Stimulated activated CD4-positive, alpha-beta T cell treated with anti-CD3 and anti-CD28 coated beads, Interleukin-1b, Interleukin-23, amount 100 ng/mL, for 1 hour (primary cell): ENCODE measurements around the gene AFF2.

Experiments
- DNase-seq, 2 donors: peaks; one replicate each; pipeline ENCODE4 v3.0.0-alpha.2; 2020; ENCODE audit warnings: low read depth in 2 of 2

The AFF2 gene

GRCh38 chrX:148500423-148501385, at the start of gene AFF2:
AFF2 (plus strand) TSS chrX:148500617; CDS start chrX:148501098, 481 bp downstream.
- no peak for DNase-seq

- DNase-seq: no peak
Measured at GRCh38 chrX:148457279-148457678, 43.1 kb upstream of the AFF2 start.

- DNase-seq: no peak
Measured at GRCh38 chrX:148459343-148459742, 41.1 kb upstream of the AFF2 start.

GRCh38 chrX:148466292-148466691, 34.1 kb upstream of the AFF2 start:
- no peak for DNase-seq

- no peak for DNase-seq
Measured at GRCh38 chrX:148470324-148470723, 30.1 kb upstream of the AFF2 start.

- no peak for DNase-seq
Measured at GRCh38 chrX:148474030-148474429, 26.4 kb upstream of the AFF2 start.

- no peak for DNase-seq
Measured at GRCh38 chrX:148492057-148492456, 8.4 kb upstream of the AFF2 start.

- no peak for DNase-seq
Measured at GRCh38 chrX:148495176-148495575, 5.2 kb upstream of the AFF2 start.

- DNase-seq: no peak
Measured at GRCh38 chrX:148498067-148498466, 2.4 kb upstream of the AFF2 start.

GRCh38 chrX:148499638-148500422, 587 bp upstream of the AFF2 start:
- DNase-seq: no peak

GRCh38 chrX:148501386-148502066, 1.1 kb downstream of the AFF2 start:
- DNase-seq: no peak

GRCh38 chrX:148504506-148504905, 4.1 kb downstream of the AFF2 start:
- no peak for DNase-seq

GRCh38 chrX:148507418-148507817, 7.0 kb downstream of the AFF2 start:
- no peak for DNase-seq

GRCh38 chrX:148512453-148512852, 12.0 kb downstream of the AFF2 start:
- no peak for DNase-seq

- no peak for DNase-seq
Measured at GRCh38 chrX:148513661-148514060, 13.2 kb downstream of the AFF2 start.

GRCh38 chrX:148517176-148517575, 16.8 kb downstream of the AFF2 start:
- no peak for DNase-seq

GRCh38 chrX:148522006-148522405, 21.6 kb downstream of the AFF2 start:
- DNase-seq: no peak

GRCh38 chrX:148523303-148524080, 23.1 kb downstream of the AFF2 start:
- DNase-seq: no peak

GRCh38 chrX:148530464-148531077, 30.2 kb downstream of the AFF2 start:
- DNase-seq: no peak

- DNase-seq: no peak
Measured at GRCh38 chrX:148534291-148534690, 33.9 kb downstream of the AFF2 start.

- DNase-seq: no peak
Measured at GRCh38 chrX:148535639-148536038, 35.2 kb downstream of the AFF2 start.
